ENCODE results near the gene DNAH14.

- TF ChIP-seq CTCF (IDR thresholded peaks at IDR 0.05) (no peak), TCF7L2 (IDR thresholded peaks at IDR 0.05; ENCODE audit: low read depth, low read length) (peak; percentile 97)
Measured at GRCh38 chr1:225228871-225229303, 299.4 kb downstream of the DNAH14 start.

Data from Panc1 (cell line).